Muscle layer of duodenum (tissue), 2 donors: Measurements from ENCODE around the gene AKAP5.

Experiments used
- H3K27ac ChIP-seq: one replicate; pipeline ENCODE4 v1.7.0; 2013; ENCODE audit warnings: mild to moderate bottlenecking, low read length
- H3K27me3 ChIP-seq: one replicate; pipeline ENCODE4 v1.7.0; 2013; ENCODE audit warnings: low read depth, mild to moderate bottlenecking, control low read depth, low read length
- H3K36me3 ChIP-seq, 2 donors: one replicate each; pipeline ENCODE4 v1.7.0; 2013; ENCODE audit warnings: low read length in 2 of 2, control low read depth in 1 of 2, mild to moderate bottlenecking in 1 of 2; ENCODE audit not compliant: insufficient read depth in 2 of 2, control insufficient read depth in 1 of 2
- H3K4me1 ChIP-seq, 2 donors: one replicate each; pipeline ENCODE4 v1.7.0; 2013; ENCODE audit warnings: low read length in 2 of 2, mild to moderate bottlenecking in 2 of 2, control low read depth in 1 of 2, moderate library complexity in 1 of 2; ENCODE audit not compliant: insufficient read depth in 2 of 2, control insufficient read depth in 1 of 2
- H3K4me3 ChIP-seq, 2 donors: one replicate each; pipeline ENCODE4 v1.7.0; 2013; ENCODE audit warnings: low read length in 2 of 2, low read depth in 1 of 2, mild to moderate bottlenecking in 1 of 2
- H3K9me3 ChIP-seq, 2 donors: one replicate each; pipeline ENCODE4 v1.7.0; 2013; ENCODE audit warnings: low read length in 2 of 2, control low read depth in 1 of 2, mild to moderate bottlenecking in 1 of 2; ENCODE audit not compliant: control insufficient read depth in 1 of 2
- donor health status: healthy.

AKAP5 gene

GRCh38 chr14:64463195-64463594, 2.1 kb upstream of the AKAP5 start:
- Histone ChIP-seq H3K4me1 (peaks cover 0 to 14% of the 10 kb centered on the region in 2 donors), H3K27ac (no peak overlapping the region), H3K36me3 (no peaks in the 10 kb centered on the region), H3K27me3 (no peaks in the 10 kb centered on the region), H3K9me3 (no peaks in the 10 kb centered on the region), H3K4me3 (no peak overlapping the region)

- no peak overlapping the region for H3K4me3 ChIP-seq
- no peaks in the 10 kb centered on the region for H3K9me3 ChIP-seq
- peaks cover 0 to 14% of the 10 kb centered on the region in 2 donors for H3K4me1 ChIP-seq
- H3K27ac ChIP-seq = no peak overlapping the region
- no peaks in the 10 kb centered on the region for H3K27me3 ChIP-seq
- H3K36me3 ChIP-seq = no peaks in the 10 kb centered on the region
Measured at GRCh38 chr14:64463873-64464272, 1.4 kb upstream of the AKAP5 start.

GRCh38 chr14:64464651-64465050, 648 bp upstream of the AKAP5 start:
- Histone ChIP-seq H3K4me1 (peaks cover 0 to 14% of the 10 kb centered on the region in 2 donors), H3K9me3 (no peaks in the 10 kb centered on the region), H3K27me3 (no peaks in the 10 kb centered on the region), H3K4me3 (peak overlapping the region; percentile 66 to 96), H3K36me3 (no peaks in the 10 kb centered on the region), H3K27ac (no peak overlapping the region)

GRCh38 chr14:64465831-64466554, 694 bp downstream of the AKAP5 start:
- H3K27me3 ChIP-seq = no peaks in the 10 kb centered on the region
- no peaks in the 10 kb centered on the region for H3K36me3 ChIP-seq
- no peaks in the 10 kb centered on the region for H3K9me3 ChIP-seq
- H3K27ac ChIP-seq = no peak overlapping the region
- peak overlapping the region; percentile 67 to 96 for H3K4me3 ChIP-seq
- H3K4me1 ChIP-seq = peaks cover 0 to 14% of the 10 kb centered on the region in 2 donors

- Histone ChIP-seq H3K27me3 (no peaks in the 10 kb centered on the region), H3K9me3 (no peaks in the 10 kb centered on the region), H3K27ac (no peak overlapping the region), H3K36me3 (no peaks in the 10 kb centered on the region), H3K4me1 (peaks cover 0 to 14% of the 10 kb centered on the region in 2 donors), H3K4me3 (no peak overlapping the region)
Measured at GRCh38 chr14:64467101-64467500, 1.8 kb downstream of the AKAP5 start.

GRCh38 chr14:64467566-64467965, 2.3 kb downstream of the AKAP5 start:
- Histone ChIP-seq H3K9me3 (no peaks in the 10 kb centered on the region), H3K27me3 (no peaks in the 10 kb centered on the region), H3K4me3 (no peak overlapping the region), H3K4me1 (peaks cover 0 to 14% of the 10 kb centered on the region in 2 donors), H3K27ac (no peak overlapping the region), H3K36me3 (no peaks in the 10 kb centered on the region)

GRCh38 chr14:64468451-64468850, 3.2 kb downstream of the AKAP5 start:
- Histone ChIP-seq H3K36me3 (no peaks in the 10 kb centered on the region), H3K4me1 (peaks cover 0 to 14% of the 10 kb centered on the region in 2 donors), H3K9me3 (no peaks in the 10 kb centered on the region), H3K4me3 (no peak overlapping the region), H3K27ac (no peak overlapping the region), H3K27me3 (no peaks in the 10 kb centered on the region)

- no peaks in the 10 kb centered on the region for H3K27me3 ChIP-seq
- H3K4me1 ChIP-seq = peaks cover 0 to 3% of the 10 kb centered on the region in 2 donors
- no peaks in the 10 kb centered on the region for H3K36me3 ChIP-seq
- no peak overlapping the region for H3K27ac ChIP-seq
- no peaks in the 10 kb centered on the region for H3K9me3 ChIP-seq
- H3K4me3 ChIP-seq = no peak overlapping the region
Measured at GRCh38 chr14:64474041-64474440, 8.7 kb downstream of the AKAP5 start.

GRCh38 chr14:64474698-64475097, 9.4 kb downstream of the AKAP5 start:
- Histone ChIP-seq H3K4me1 (peaks cover 0 to 3% of the 10 kb centered on the region in 2 donors), H3K36me3 (peaks cover 0 to 3% of the 10 kb centered on the region in 2 donors), H3K4me3 (no peak overlapping the region), H3K27ac (no peak overlapping the region), H3K9me3 (no peaks in the 10 kb centered on the region), H3K27me3 (no peaks in the 10 kb centered on the region)

- Histone ChIP-seq H3K27ac (no peak overlapping the region), H3K4me3 (no peak overlapping the region), H3K36me3 (peaks cover 0 to 4% of the 10 kb centered on the region in 2 donors), H3K4me1 (peaks cover 0 to 3% of the 10 kb centered on the region in 2 donors), H3K9me3 (no peaks in the 10 kb centered on the region), H3K27me3 (no peaks in the 10 kb centered on the region)
Measured at GRCh38 chr14:64475585-64476273, 10.4 kb downstream of the AKAP5 start.

GRCh38 chr14:64476438-64476837, 11.1 kb downstream of the AKAP5 start:
- Histone ChIP-seq H3K4me1 (peaks cover 0 to 3% of the 10 kb centered on the region in 2 donors), H3K36me3 (peaks cover 0 to 4% of the 10 kb centered on the region in 2 donors), H3K27ac (no peak overlapping the region), H3K27me3 (no peaks in the 10 kb centered on the region), H3K9me3 (no peaks in the 10 kb centered on the region), H3K4me3 (no peak overlapping the region)
